H1 (cell line): Measurements from ENCODE around the gene RNU6-9. TPM values are rescaled to one million over a fixed set of nuclear protein-coding genes. Genes with fewer than 3 reads are reported as not detected.

Experiments
- CTCF ChIA-PET: fragments of 300-600 bp; sonication (Branson Sonifier 250); formaldehyde crosslinking; loops from one replicate; lab custom pipeline; 2021; ENCODE audit not compliant: partially characterized antibody; lab: Charles Lee
- POLR2A ChIA-PET: fragments of 300-600 bp; sonication (Branson Sonifier 250); formaldehyde crosslinking; loops from one replicate; lab custom pipeline; 2021; ENCODE audit warnings: inconsistent platforms; ENCODE audit not compliant: partially characterized antibody; lab: Charles Lee
- DNase-seq, 2 experiments: peaks; one replicate each; pipeline versions ENCODE4 v3.0.0 to v3.0.0-alpha.2; 2010 to 2022; ENCODE audit warnings: low spot score in 2 of 2, low read depth in 1 of 2, mixed read lengths in 1 of 2
- FAIRE-seq: peaks from 2 replicates; lab custom pipeline; 2011; peaks lifted over from hg19 to GRCh38; lab: Jason Lieb, UNC
- H2AFZ ChIP-seq: 2 replicates; pipeline ENCODE4 v1.8.1; 2012; ENCODE audit warnings: low read length, inconsistent platforms
- H2AK5ac ChIP-seq: 2 replicates; pipeline ENCODE4 v1.6.1; 2013; ENCODE audit warnings: low read depth, low read length
- H2BK120ac ChIP-seq: replicated peaks from 2 replicates; pipeline ENCODE3; 2013; ENCODE audit warnings: low read depth, low read length, inconsistent platforms
- H2BK12ac ChIP-seq: 2 replicates; pipeline ENCODE4 v1.6.1; 2013; ENCODE audit warnings: low read depth, low read length
- H2BK15ac ChIP-seq: 2 replicates; pipeline ENCODE4 v1.6.1; 2013; ENCODE audit warnings: low read length
- H2BK20ac ChIP-seq: 2 replicates; pipeline ENCODE4 v1.6.1; 2013; ENCODE audit warnings: low read length
- H2BK5ac ChIP-seq: 2 replicates; pipeline ENCODE4 v1.6.1; 2013; ENCODE audit warnings: low read depth, low read length
- H3K14ac ChIP-seq: 2 replicates; pipeline ENCODE4 v1.6.1; 2013; ENCODE audit warnings: inconsistent platforms; ENCODE audit not compliant: insufficient read length
- H3K18ac ChIP-seq: 2 replicates; pipeline ENCODE4 v1.6.1; 2013; ENCODE audit warnings: low read length; ENCODE audit errors: extremely low read depth
- H3K23ac ChIP-seq: 2 replicates; pipeline ENCODE4 v1.6.1; 2013; ENCODE audit warnings: inconsistent platforms; ENCODE audit not compliant: insufficient read length
- H3K23me2 ChIP-seq: 2 replicates; pipeline ENCODE4 v1.6.1; 2013; ENCODE audit warnings: low read depth, low read length
- H3K27ac ChIP-seq: 2 replicates; pipeline ENCODE4 v1.6.1; 2011; ENCODE audit warnings: low read depth, low read length, inconsistent platforms
- H3K27me3 ChIP-seq, 4 experiments: replicated peaks in 1 of 4; 1 replicate in 1 of 4; 2 replicates in 3 of 4; pipeline versions ENCODE4 v1.6.1 to v1.8.1; 2011 to 2013; ENCODE audit warnings: low read length in 3 of 4, mild to moderate bottlenecking in 3 of 4, inconsistent platforms in 2 of 4, mixed read lengths in 2 of 4, moderate library complexity in 1 of 4; ENCODE audit not compliant: control insufficient read depth in 3 of 4, insufficient read depth in 3 of 4; ENCODE audit errors: extremely low read depth in 1 of 4
- H3K36me3 ChIP-seq, 4 experiments: 2 replicates each; pipeline versions ENCODE4 v1.6.1 to v1.8.1; 2011 to 2013; ENCODE audit warnings: mild to moderate bottlenecking in 4 of 4, low read length in 3 of 4, moderate library complexity in 2 of 4, control low read depth in 1 of 4, inconsistent platforms in 1 of 4; ENCODE audit not compliant: insufficient read depth in 4 of 4, control insufficient read depth in 2 of 4
- H3K4ac ChIP-seq: replicated peaks from 2 replicates; pipeline ENCODE3; 2013; ENCODE audit warnings: low read length, low read depth, mixed read lengths, inconsistent platforms; ENCODE audit not compliant: insufficient read length
- H3K4me1 ChIP-seq, 4 experiments: replicated peaks in 1 of 4; 1 replicate in 1 of 4; 2 replicates in 3 of 4; pipeline versions ENCODE4 v1.6.1 to v1.8.1; 2011 to 2013; ENCODE audit warnings: low read length in 3 of 4, inconsistent platforms in 2 of 4, mixed read lengths in 1 of 4; ENCODE audit not compliant: insufficient read depth in 4 of 4, control insufficient read depth in 3 of 4
- H3K4me2 ChIP-seq, 2 experiments: 2 replicates each; pipeline versions ENCODE4 v1.6.1 to v1.8.1; 2011 to 2013; ENCODE audit warnings: low read depth in 2 of 2, low read length in 2 of 2, control low read depth in 1 of 2, inconsistent platforms in 1 of 2, mild to moderate bottlenecking in 1 of 2; ENCODE audit not compliant: insufficient read depth in 1 of 2
- H3K4me3 ChIP-seq, 4 experiments: fragments of 200-600, 300-600 bp in 1 of 4; sonication (generic), shearing (Covaris generic), sonication (Bioruptor Twin) in 1 of 4; 2 replicates each; pipeline versions ENCODE4 v1.5.1 to v1.8.1; 2011 to 2016; ENCODE audit warnings: low read length in 4 of 4, low read depth in 3 of 4, control low read depth in 2 of 4, inconsistent platforms in 2 of 4, mild to moderate bottlenecking in 2 of 4, mixed read lengths in 1 of 4, moderate library complexity in 1 of 4; ENCODE audit not compliant: insufficient read depth in 2 of 4; ENCODE audit errors: extremely low read depth in 1 of 4
- H3K56ac ChIP-seq: replicated peaks from 2 replicates; pipeline ENCODE3; 2013; ENCODE audit warnings: low read depth, mild to moderate bottlenecking, mixed read lengths, low read length, inconsistent platforms; ENCODE audit not compliant: insufficient read length
- H3K79me1 ChIP-seq: 2 replicates; pipeline ENCODE4 v1.6.1; 2013; ENCODE audit warnings: low read depth, low read length, control low read depth
- H3K79me2 ChIP-seq, 2 experiments: 2 replicates each; pipeline versions ENCODE4 v1.6.1 to v1.8.1; 2012 to 2013; ENCODE audit warnings: low read length in 2 of 2, mild to moderate bottlenecking in 2 of 2, inconsistent platforms in 1 of 2; ENCODE audit not compliant: insufficient read depth in 2 of 2, control insufficient read depth in 1 of 2
- H3K9ac ChIP-seq, 4 experiments: replicated peaks in 1 of 4; 1 replicate in 1 of 4; 2 replicates in 3 of 4; pipeline versions ENCODE4 v1.6.1 to v1.8.1; 2011 to 2013; ENCODE audit warnings: low read depth in 3 of 4, low read length in 3 of 4, control low read depth in 2 of 4, mild to moderate bottlenecking in 2 of 4, moderate library complexity in 2 of 4, inconsistent platforms in 1 of 4; ENCODE audit errors: extremely low read depth in 1 of 4
- H3K9me3 ChIP-seq, 2 experiments: 2 replicates each; pipeline versions ENCODE4 v1.6.1 to v1.8.1; 2012 to 2013; ENCODE audit warnings: mild to moderate bottlenecking in 2 of 2, moderate library complexity in 2 of 2, control low read depth in 1 of 2, inconsistent platforms in 1 of 2, low read depth in 1 of 2, low read length in 1 of 2, mixed read lengths in 1 of 2; ENCODE audit not compliant: insufficient read depth in 2 of 2
- H4K20me1 ChIP-seq, 2 experiments: replicated peaks in 1 of 2; 2 replicates each; pipeline versions ENCODE3 to v1.8.1; 2011 to 2013; ENCODE audit warnings: inconsistent platforms in 2 of 2, low read length in 2 of 2, mild to moderate bottlenecking in 1 of 2; ENCODE audit not compliant: insufficient read depth in 2 of 2, control insufficient read depth in 1 of 2
- H4K5ac ChIP-seq: 2 replicates; pipeline ENCODE4 v1.6.1; 2013; ENCODE audit warnings: low read length, low read depth, mixed read lengths, inconsistent platforms; ENCODE audit not compliant: insufficient read length
- H4K8ac ChIP-seq: 2 replicates; pipeline ENCODE4 v1.8.0; 2013; ENCODE audit warnings: mild to moderate bottlenecking, moderate library complexity, low read length, inconsistent platforms; ENCODE audit not compliant: insufficient read depth; ENCODE audit errors: extremely low read depth
- H4K91ac ChIP-seq: replicated peaks from 2 replicates; pipeline ENCODE3; 2013; ENCODE audit warnings: low read length, mixed read lengths, inconsistent platforms; ENCODE audit not compliant: insufficient read length
- ATF3 ChIP-seq: IDR thresholded peaks from 2 replicates; pipeline ENCODE4 v1.6.1; 2011; ENCODE audit warnings: low read depth, mild to moderate bottlenecking, low read length; ENCODE audit not compliant: insufficient read depth
- KDM1A ChIP-seq: fragments of 200-600, 300-600 bp; sonication (generic); IDR thresholded peaks from 2 replicates; pipeline ENCODE4 v1.7.1; 2016; ENCODE audit warnings: mild to moderate bottlenecking, low read length, borderline replicate concordance
- POLR2A ChIP-seq, 2 experiments: IDR thresholded peaks; 1 replicate in 1 of 2; 2 replicates in 1 of 2; pipeline ENCODE4 v1.6.1; 2011; ENCODE audit warnings: low read depth in 2 of 2, low read length in 2 of 2, mild to moderate bottlenecking in 2 of 2; ENCODE audit errors: control extremely low read depth in 1 of 2
- RAD21 ChIP-seq, 2 experiments: IDR thresholded peaks in 1 of 2; conservative IDR thresholded peaks in 1 of 2; 2 replicates each; pipeline ENCODE4 v1.6.1; 2011; ENCODE audit warnings: low read depth in 2 of 2, low read length in 2 of 2, improper control_type of control experiment in 1 of 2, inconsistent platforms in 1 of 2, mild to moderate bottlenecking in 1 of 2, moderate library complexity in 1 of 2
- SIRT6 ChIP-seq: IDR thresholded peaks from one replicate; pipeline ENCODE4 v1.7.1; 2012; ENCODE audit warnings: low read length, inconsistent platforms
- SP1 ChIP-seq: IDR thresholded peaks from 2 replicates; pipeline ENCODE4 v1.6.1; 2011; ENCODE audit warnings: low read depth, low read length
- ZNF274 ChIP-seq: IDR thresholded peaks from 2 replicates; pipeline ENCODE4 v1.7.0; 2012; ENCODE audit warnings: low read length, borderline replicate concordance; ENCODE audit errors: extremely low read depth
- WGBS, 2 experiments: shearing (Covaris generic) in 1 of 2; methylation state at CpG; one replicate each; pipeline versions ENCODE4 v1.1.6 to v1.1.7; 2013 to 2015; ENCODE audit warnings: low lambda C conversion rate in 2 of 2, mixed read lengths in 2 of 2, inconsistent platforms in 1 of 2, low coverage in 1 of 2, missing lambda C conversion rate in 1 of 2; ENCODE audit not compliant: insufficient replicate concordance in 2 of 2, insufficient coverage in 1 of 2, insufficient read length in 1 of 2; ENCODE audit errors: extremely low coverage in 1 of 2, missing lambda C conversion rate in 1 of 2; 5-methylcytosine and 5-hydroxymethylcytosine counted together
- polyA plus RNA-seq, 7 experiments: library from polyadenylated mRNA; depleted of rRNA in 3 of 7; stranded (reverse) in 5 of 7; unstranded in 2 of 7; fragments of >200 nt in 5 of 7; fragments of 200-250 nt in 2 of 7; gene quantifications; 1 replicate in 5 of 7; 2 replicates in 1 of 7; 4 replicates in 1 of 7; pipeline versions ENCODE4 v1.2.1 to v1.2.3, GENCODE V29; 2011 to 2013; ENCODE audit warnings: missing spikeins in 2 of 7, mixed read lengths in 2 of 7
- total RNA-seq: library from RNA; stranded (reverse); fragmentation: NEBNext Ultra II Directional; extraction: Animal tissue kit (Norgen Biotek cat#: 25700); gene quantifications from 2 replicates; pipeline ENCODE4 v1.2.1, GENCODE V29; 2021

The RNU6-9 gene
- total and polyA plus RNA-seq, 2 of the 8 experiments (the other 6 are each of a cell fraction or from before 2014, with no cell fraction given), result not detected

GRCh38 chr19:870314-870713, 23.0 kb upstream of the RNU6-9 start:
- H3K79me1 ChIP-seq, result no peaks in the 10 kb centered on the region; the same call in 1 of the 2 replicates
- H4K8ac ChIP-seq, result no peak overlapping the region
- peaks cover 3 to 22% (median 7%) of the 10 kb centered on the region in 4 experiments for H3K4me1 ChIP-seq
- H3K23me2 ChIP-seq, result no peaks in the 10 kb centered on the region
- H2BK12ac ChIP-seq, result no peak overlapping the region
- WGBS, 2 experiments, result 89% methylated on average over 7 of the region's 8 CpGs; no CpG with 5 or more reads in 1 of the 2 experiments
- peaks cover 0 to 3% of the 10 kb centered on the region in 2 experiments; a peak in 1 of 4 replicates for H3K9me3 ChIP-seq
- no peak overlapping the region for H3K4me2 ChIP-seq
- H3K18ac ChIP-seq, result no peak overlapping the region
- H3K56ac ChIP-seq, result no peak overlapping the region
- CTCF ChIA-PET, result interaction anchor here (1.5 to 2.8 kb wide), 2 partner anchors 13 to 48 kb away, joined by 3 to 10 read pairs; no protein-coding TSS in a partner anchor
- no peak overlapping the region for H3K23ac ChIP-seq
- no peak overlapping the region for H2BK120ac ChIP-seq
- no peak overlapping the region for H4K5ac ChIP-seq
- H2AFZ ChIP-seq, result no peak overlapping the region
- POLR2A ChIA-PET, result interaction anchor here (0.8 kb wide), 1 partner anchor 18 kb away, joined by 4 read pairs; the partner anchor contains the start of gene ELANE
- no peaks in the 10 kb centered on the region for H3K79me2 ChIP-seq
- no peak overlapping the region for H2BK5ac ChIP-seq
- TF ChIP-seq KDM1A (no peak), RAD21 (IDR thresholded peaks at IDR 0.05 in 1 of 2, conservative IDR thresholded peaks at IDR 0.05 in 1 of 2; ENCODE audit: low read depth in 2 of 2, low read length in 2 of 2) (no peak), SP1 (no peak), POLR2A (IDR thresholded peaks at IDR 0.05; ENCODE audit: control extremely low read depth in 1 of 2, low read depth in 2 of 2, low read length in 2 of 2) (no peak), SIRT6 (no peak), ZNF274 (no peak), ATF3 (no peak)
- no peak overlapping the region for H3K9ac ChIP-seq
- FAIRE-seq (no peak), DNase-seq (no peak)
- no peak overlapping the region for H3K4ac ChIP-seq
- H3K27ac ChIP-seq, result no peak overlapping the region
- no peaks in the 10 kb centered on the region for H3K27me3 ChIP-seq
- no peak overlapping the region for H3K4me3 ChIP-seq
- H3K36me3 ChIP-seq, result peaks cover 0 to 17% (median 0%) of the 10 kb centered on the region in 4 experiments; a peak in 2 of 8 replicates
- H2BK15ac ChIP-seq, result no peak overlapping the region
- H4K91ac ChIP-seq, result no peak overlapping the region
- no peak overlapping the region for H2BK20ac ChIP-seq
- H3K14ac ChIP-seq, result no peak overlapping the region
- peaks cover 4 to 9% of the 10 kb centered on the region in 2 experiments for H4K20me1 ChIP-seq
- no peak overlapping the region for H2AK5ac ChIP-seq
